ENCODE results near the gene MTG1. TPM values are rescaled to one million over a fixed set of nuclear protein-coding genes. Genes with fewer than 3 reads are reported as not detected.
"Not testable (repeated sequence)": the region's sequence is repeated elsewhere in the genome, so short reads cannot be mapped to it uniquely, and the experiment has no call there.

The MTG1 gene
- total RNA-seq, 1 experiment from 2014 or later = 34.9 TPM

- in situ Hi-C loops (cut with HindIII; ENCODE audit: low pct_unique_long_range_greater_than_20kb, low sequenced_read_pairs) = no loop called here
- DNase-seq (ENCODE audit: low read depth, low spot score) = no peak
Observed at GRCh38 chr10:133465191-133465949, 71.4 kb downstream of the MTG1 start.

GRCh38 chr10:133465950-133466474 lies 72.1 kb downstream of the MTG1 start:
- in situ Hi-C loops (cut with HindIII; ENCODE audit: low pct_unique_long_range_greater_than_20kb, low sequenced_read_pairs) = no loop called here
- no peak for DNase-seq (ENCODE audit: low read depth, low spot score)

GRCh38 chr10:133466683-133467275 lies 72.8 kb downstream of the MTG1 start:
- DNase-seq (ENCODE audit: low read depth, low spot score) = no peak
- in situ Hi-C loops (cut with HindIII; ENCODE audit: low pct_unique_long_range_greater_than_20kb, low sequenced_read_pairs) = no loop called here

- in situ Hi-C loops (cut with HindIII; ENCODE audit: low pct_unique_long_range_greater_than_20kb, low sequenced_read_pairs) = no loop called here
- no peak for DNase-seq (ENCODE audit: low read depth, low spot score)
Observed at GRCh38 chr10:133467286-133467911, 73.4 kb downstream of the MTG1 start.

DNA sequence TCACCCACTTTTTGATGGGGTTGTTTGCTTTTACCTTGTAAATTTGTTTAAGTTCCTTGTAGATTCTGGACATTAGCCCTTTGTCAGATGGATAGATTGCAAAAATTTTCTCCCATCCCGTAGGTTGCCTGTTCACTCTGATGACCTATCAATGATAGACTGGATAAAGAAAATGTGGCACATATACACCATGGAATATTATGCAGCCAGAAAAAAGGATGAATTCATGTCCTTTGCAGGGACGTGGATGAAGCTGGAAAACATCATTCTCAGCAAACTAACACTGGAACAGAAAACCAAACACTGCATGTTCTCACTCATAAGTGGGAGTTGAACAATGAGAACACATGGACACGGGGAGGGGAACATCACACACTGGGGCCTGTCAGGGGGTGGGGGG lies 75.2 kb downstream of the MTG1 start:
- DNase-seq (ENCODE audit: low read depth, low spot score); in situ Hi-C loops (cut with HindIII; ENCODE audit: low pct_unique_long_range_greater_than_20kb, low sequenced_read_pairs): not testable (repeated sequence)

- in situ Hi-C loops (cut with HindIII; ENCODE audit: low pct_unique_long_range_greater_than_20kb, low sequenced_read_pairs) = no loop called here
- no peak for DNase-seq (ENCODE audit: low read depth, low spot score)
Observed at GRCh38 chr10:133471300-133472109, 77.5 kb downstream of the MTG1 start.

Small RNA genes within 50 kb of the gene (small RNA-seq; reads per million reads assigned to genes)
- gene AL360181.4 (0 reads per million in 2 experiments), gene BANF1P2 (0 reads per million in 2 experiments), gene MIR3944 (0 reads per million in 2 experiments)

Other genes starting within 250 kb of the MTG1 start
- 0.34 and 0.45 TPM in 2 replicates for gene KNDC1, start 233.9 kb upstream of the MTG1 start, total RNA-seq (2014; rRNA removed; shearing (Covaris generic))
- not detected in 2 replicates for gene UTF1, start 163.9 kb upstream of the MTG1 start, total RNA-seq (2014; rRNA removed; shearing (Covaris generic))
- not detected in 2 replicates for gene VENTX, start 156.3 kb upstream of the MTG1 start, total RNA-seq (2014; rRNA removed; shearing (Covaris generic))
- 0.05 and 0.64 TPM in 2 replicates for gene ADAM8, start 117.3 kb upstream of the MTG1 start, total RNA-seq (2014; rRNA removed; shearing (Covaris generic))
- gene TUBGCP2, start 85.3 kb upstream of the MTG1 start, total RNA-seq (2014; rRNA removed; shearing (Covaris generic)) = 28.7 and 33.1 TPM in 2 replicates
- 15.2 and 28.1 TPM in 2 replicates for gene ZNF511, start 85.2 kb upstream of the MTG1 start, total RNA-seq (2014; rRNA removed; shearing (Covaris generic))
- gene CALY, start 57.3 kb upstream of the MTG1 start, total RNA-seq (2014; rRNA removed; shearing (Covaris generic)) = not detected in 2 replicates
- not detected in 2 replicates for gene PRAP1, start 46.8 kb upstream of the MTG1 start, total RNA-seq (2014; rRNA removed; shearing (Covaris generic))
- 22.1 and 30.2 TPM in 2 replicates for gene FUOM, start 36.1 kb upstream of the MTG1 start, total RNA-seq (2014; rRNA removed; shearing (Covaris generic))
- 80.6 and 90.4 TPM in 2 replicates for gene ECHS1, start 20.8 kb upstream of the MTG1 start, total RNA-seq (2014; rRNA removed; shearing (Covaris generic))
- 0.83 and 1.0 TPM in 2 replicates for gene PAOX, start 14.9 kb upstream of the MTG1 start, total RNA-seq (2014; rRNA removed; shearing (Covaris generic))
- gene SPRN, start 30.5 kb downstream of the MTG1 start, total RNA-seq (2014; rRNA removed; shearing (Covaris generic)) = not detected in 2 replicates
- gene SCART1, start 59.8 kb downstream of the MTG1 start, total RNA-seq (2014; rRNA removed; shearing (Covaris generic)) = 0.29 and 0.37 TPM in 2 replicates
- gene CYP2E1, start 133.2 kb downstream of the MTG1 start, total RNA-seq (2014; rRNA removed; shearing (Covaris generic)) = not detected in 2 replicates
- gene SYCE1, start 171.4 kb downstream of the MTG1 start, total RNA-seq (2014; rRNA removed; shearing (Covaris generic)) = not detected in 2 replicates
- 0.53 TPM in 1 of 2 replicates, not detected in the other for gene FRG2B, start 232.6 kb downstream of the MTG1 start, total RNA-seq (2014; rRNA removed; shearing (Covaris generic))

Measured in SK-MEL-5 (cell line).